ENCODE measurements around the gene ROR1. TPM values are rescaled to one million over a fixed set of nuclear protein-coding genes. Genes with fewer than 3 reads are reported as not detected.

The ROR1 gene
- total and polyA plus RNA-seq, 8 donors = 25.5 to 95.8 (median 83.0) TPM

DNA sequence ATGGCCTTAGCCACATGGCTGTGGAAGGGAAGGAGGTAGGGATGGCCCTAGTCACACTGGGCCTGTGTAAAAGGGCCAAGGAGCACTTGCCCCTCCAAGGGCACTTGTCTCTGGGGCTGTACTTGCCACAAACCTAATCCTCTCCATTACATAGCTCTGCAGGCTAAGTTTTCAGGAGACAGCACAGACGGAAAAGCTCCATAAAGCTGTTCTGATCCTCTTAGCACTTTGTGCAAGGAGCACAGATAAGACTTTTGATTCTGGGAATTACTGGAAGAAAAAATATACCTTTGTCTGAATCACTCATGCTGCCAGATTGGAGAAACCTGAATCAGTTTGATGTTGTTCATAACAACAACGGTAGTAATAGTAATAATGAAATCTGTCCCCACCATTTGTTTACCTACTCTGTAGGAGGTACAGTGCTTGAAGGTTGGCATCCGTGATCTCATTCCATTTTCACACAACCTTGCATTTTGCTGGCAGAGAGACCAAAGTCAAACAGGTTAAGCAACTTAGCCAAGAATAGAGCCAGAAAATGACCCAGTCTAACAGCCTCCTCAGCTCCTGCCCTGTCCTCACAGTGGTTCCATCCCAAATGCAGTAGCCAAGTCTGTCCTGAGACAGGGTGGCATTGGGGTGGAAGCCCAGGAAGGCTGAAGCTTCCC, 207.1 kb downstream of the ROR1 start:
- DNase-seq (peak in 1 of 4 donors; percentile 45), ATAC-seq (peak; percentile 86)
- Histone ChIP-seq H3K27me3 (no peaks in the 10 kb centered on the region), H3K27ac (peak overlapping the region in 1 of 2 donors; percentile 45), H3K4me3 (no peak overlapping the region), H3K4me1 (peaks cover 0 to 4% of the 10 kb centered on the region in 2 donors), H3K9me3 (no peaks in the 10 kb centered on the region), H3K36me3 (no peaks in the 10 kb centered on the region)
- intact Hi-C loops (cut with DNase I) = no loop called here
- TF ChIP-seq, protein P1, sequence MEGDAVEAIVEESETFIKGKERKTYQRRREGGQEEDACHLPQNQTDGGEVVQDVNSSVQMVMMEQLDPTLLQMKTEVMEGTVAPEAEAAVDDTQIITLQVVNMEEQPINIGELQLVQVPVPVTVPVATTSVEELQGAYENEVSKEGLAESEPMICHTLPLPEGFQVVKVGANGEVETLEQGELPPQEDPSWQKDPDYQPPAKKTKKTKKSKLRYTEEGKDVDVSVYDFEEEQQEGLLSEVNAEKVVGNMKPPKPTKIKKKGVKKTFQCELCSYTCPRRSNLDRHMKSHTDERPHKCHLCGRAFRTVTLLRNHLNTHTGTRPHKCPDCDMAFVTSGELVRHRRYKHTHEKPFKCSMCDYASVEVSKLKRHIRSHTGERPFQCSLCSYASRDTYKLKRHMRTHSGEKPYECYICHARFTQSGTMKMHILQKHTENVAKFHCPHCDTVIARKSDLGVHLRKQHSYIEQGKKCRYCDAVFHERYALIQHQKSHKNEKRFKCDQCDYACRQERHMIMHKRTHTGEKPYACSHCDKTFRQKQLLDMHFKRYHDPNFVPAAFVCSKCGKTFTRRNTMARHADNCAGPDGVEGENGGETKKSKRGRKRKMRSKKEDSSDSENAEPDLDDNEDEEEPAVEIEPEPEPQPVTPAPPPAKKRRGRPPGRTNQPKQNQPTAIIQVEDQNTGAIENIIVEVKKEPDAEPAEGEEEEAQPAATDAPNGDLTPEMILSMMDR (IDR thresholded peaks at IDR 0.05) = no peak

DNA sequence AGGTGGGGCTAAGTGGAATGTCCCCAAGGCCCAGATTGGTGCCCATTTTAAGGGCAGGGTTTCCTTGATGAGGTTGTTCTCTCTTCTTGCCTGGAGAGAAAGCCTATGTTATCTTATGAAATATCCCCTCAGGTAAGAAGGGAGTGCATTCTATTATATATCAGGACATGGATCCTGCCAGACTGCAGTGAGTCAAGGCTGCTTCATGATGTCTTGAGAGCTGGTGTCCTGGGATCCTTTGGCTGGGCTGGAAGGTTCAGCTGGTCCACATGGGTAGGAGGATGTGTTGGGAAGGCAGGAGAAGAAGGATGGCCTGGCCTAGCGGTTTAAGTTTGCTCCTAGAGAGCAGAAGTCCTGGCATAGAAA, 207.6 kb downstream of the ROR1 start:
- ATAC-seq (no peak), DNase-seq (no peak)
- H3K27me3 ChIP-seq = no peaks in the 10 kb centered on the region
- intact Hi-C loops (cut with DNase I) = no loop called here
- no peaks in the 10 kb centered on the region for H3K36me3 ChIP-seq
- H3K4me3 ChIP-seq = no peak overlapping the region
- no peak overlapping the region for H3K27ac ChIP-seq
- H3K9me3 ChIP-seq = no peaks in the 10 kb centered on the region
- TF ChIP-seq, protein P1 (IDR thresholded peaks at IDR 0.05) = no peak
- H3K4me1 ChIP-seq = peaks cover 0 to 4% of the 10 kb centered on the region in 2 donors

DNA sequence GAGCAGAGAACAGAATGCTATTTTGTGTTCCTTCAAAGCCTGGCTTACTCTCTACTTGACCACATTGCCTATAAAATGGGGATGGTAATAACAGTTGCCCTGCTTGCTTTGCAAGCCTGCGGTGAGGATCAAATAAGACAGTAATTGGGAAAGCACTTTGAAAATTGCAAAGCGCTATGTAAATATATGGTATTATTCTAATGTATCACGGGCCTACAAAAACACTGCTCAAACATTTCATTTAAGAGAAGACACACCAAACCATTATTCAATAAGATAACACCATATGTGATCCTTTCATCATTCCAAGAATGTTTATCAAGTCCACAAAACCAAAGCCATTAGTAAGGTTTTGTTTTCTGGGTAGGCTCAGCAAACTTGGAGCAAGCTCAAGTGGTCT, 208.4 kb downstream of the ROR1 start:
- ATAC-seq (no peak), DNase-seq (no peak)
- Histone ChIP-seq H3K27me3 (no peaks in the 10 kb centered on the region), H3K36me3 (no peaks in the 10 kb centered on the region), H3K4me3 (no peak overlapping the region), H3K9me3 (no peaks in the 10 kb centered on the region), H3K4me1 (peaks cover 0 to 4% of the 10 kb centered on the region in 2 donors), H3K27ac (no peak overlapping the region)
- intact Hi-C loops (cut with DNase I) = no loop called here
- TF ChIP-seq, protein P1 (IDR thresholded peaks at IDR 0.05) = no peak

DNA sequence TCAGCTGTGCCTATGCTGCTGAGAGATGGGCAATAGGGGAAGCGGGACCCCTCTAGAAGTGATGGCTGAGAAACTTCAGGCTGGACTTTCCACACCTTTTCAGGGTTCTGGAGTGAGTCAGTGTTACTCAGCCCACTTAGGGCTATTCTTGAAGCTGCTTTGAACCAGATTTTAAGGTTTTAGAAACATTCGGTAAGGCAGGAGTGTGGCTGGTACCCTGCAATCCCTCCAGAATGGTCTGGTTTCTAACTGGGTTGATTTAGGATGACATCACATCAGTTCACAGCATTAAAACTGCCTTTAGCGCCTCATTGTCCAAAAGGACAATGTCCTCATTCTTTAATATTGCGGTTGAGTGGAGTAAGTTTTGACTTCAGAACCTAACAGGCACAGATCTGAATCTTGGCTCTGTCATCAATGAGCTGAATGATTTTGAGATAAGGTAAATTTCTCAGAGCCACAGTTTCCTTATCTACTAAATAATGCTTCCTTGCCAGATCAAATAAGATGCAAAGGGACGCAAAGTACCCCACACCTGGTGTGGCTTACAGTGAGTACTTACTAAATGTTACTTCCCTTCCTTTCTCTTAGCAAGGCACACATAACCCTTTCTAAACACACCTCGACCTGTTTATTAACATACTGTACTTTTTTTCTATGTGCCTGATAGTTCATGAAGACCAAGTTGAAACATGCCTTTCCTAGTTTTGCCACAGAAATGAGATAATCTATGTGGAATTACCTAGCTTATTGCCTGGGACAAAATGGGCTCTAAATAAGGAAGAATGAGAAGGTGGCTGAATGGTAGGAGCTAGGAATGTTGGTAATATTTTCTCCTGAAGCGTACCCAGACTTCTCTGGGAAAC, 209.8 kb downstream of the ROR1 start:
- H3K27ac ChIP-seq = no peak overlapping the region
- TF ChIP-seq, protein P1 (IDR thresholded peaks at IDR 0.05) = no peak
- H3K4me3 ChIP-seq = no peak overlapping the region
- peaks cover 0 to 4% of the 10 kb centered on the region in 2 donors for H3K4me1 ChIP-seq
- DNase-seq (no peak), ATAC-seq (peak; percentile 28)
- intact Hi-C loops (cut with DNase I) = no loop called here
- H3K9me3 ChIP-seq = no peaks in the 10 kb centered on the region
- H3K36me3 ChIP-seq = no peaks in the 10 kb centered on the region
- no peaks in the 10 kb centered on the region for H3K27me3 ChIP-seq

DNA sequence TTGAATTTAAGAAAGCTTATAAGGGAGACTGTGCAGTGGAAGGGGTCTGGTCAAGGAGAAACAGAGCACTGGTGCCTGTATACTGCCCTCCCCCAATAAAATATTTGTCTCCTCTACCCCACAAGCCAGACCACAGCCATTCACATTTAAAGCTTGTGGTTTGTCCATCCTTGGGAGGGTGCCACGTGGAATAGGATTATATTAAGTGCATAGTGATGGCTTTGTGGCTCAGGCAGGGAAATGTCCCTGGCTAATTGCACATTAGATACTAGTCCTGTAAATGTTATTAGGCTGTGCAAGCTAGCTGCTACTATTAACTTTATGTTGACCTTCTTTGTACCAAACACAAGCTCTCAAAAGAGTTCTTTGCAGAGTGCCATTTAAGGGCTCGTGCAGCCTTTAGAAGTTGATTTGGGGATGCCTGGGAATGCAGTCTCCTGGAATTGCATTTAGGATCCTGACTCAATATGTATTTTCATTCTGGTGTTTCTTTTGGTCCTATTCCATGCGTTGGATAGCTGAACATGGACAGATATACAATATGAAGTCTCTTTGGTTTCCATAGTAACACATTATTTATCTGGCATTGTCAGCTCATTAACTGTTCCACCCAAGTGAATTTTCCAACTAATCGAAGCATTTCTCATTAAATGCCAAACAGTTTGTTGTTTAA, 210.6 kb downstream of the ROR1 start:
- ATAC-seq (peak; percentile 6), DNase-seq (peak in 1 of 4 donors; percentile 29)
- TF ChIP-seq, protein P1 (IDR thresholded peaks at IDR 0.05) = no peak
- peaks cover 0 to 4% of the 10 kb centered on the region in 2 donors for H3K4me1 ChIP-seq
- no peak overlapping the region for H3K4me3 ChIP-seq
- no peaks in the 10 kb centered on the region for H3K36me3 ChIP-seq
- no peak overlapping the region for H3K27ac ChIP-seq
- no peaks in the 10 kb centered on the region for H3K27me3 ChIP-seq
- intact Hi-C loops (cut with DNase I) = no loop called here
- no peaks in the 10 kb centered on the region for H3K9me3 ChIP-seq
